Smooth muscle cell (in vitro differentiated cells): ENCODE measurements around the gene DESI1. TPM values are rescaled to one million over a fixed set of nuclear protein-coding genes. Genes with fewer than 3 reads are reported as not detected.

Source experiments
- DNase-seq: peaks from one replicate; lab custom pipeline; 2025; ENCODE audit not compliant: unreplicated experiment; lab: John Stamatoyannopoulos, UW
- H2AFZ ChIP-seq: fragments of 200-600 bp; sonication (generic); 2 replicates; pipeline ENCODE4 v1.6.0; 2016; ENCODE audit warnings: antibody characterized with exemption, low read depth, mild to moderate bottlenecking
- H3F3A ChIP-seq: fragments of 200-600 bp; sonication (generic); 2 replicates; pipeline ENCODE4 v1.6.0; 2017; ENCODE audit warnings: antibody characterized with exemption, low read depth
- H3K27ac ChIP-seq: fragments of 200-600 bp; sonication (generic); 2 replicates; pipeline ENCODE4 v1.5.1; 2016; ENCODE audit warnings: low read depth, mild to moderate bottlenecking
- H3K27me3 ChIP-seq: fragments of 200-600 bp; sonication (generic); 2 replicates; pipeline ENCODE4 v1.6.1; 2016; ENCODE audit warnings: low read depth, mild to moderate bottlenecking
- H3K36me3 ChIP-seq: fragments of 200-600 bp; sonication (generic); 2 replicates; pipeline ENCODE4 v1.5.1; 2016; ENCODE audit warnings: low read depth
- H3K4me1 ChIP-seq: fragments of 200-600 bp; sonication (generic); 2 replicates; pipeline ENCODE4 v1.5.1; 2016; ENCODE audit warnings: low read depth
- H3K4me2 ChIP-seq: fragments of 200-600 bp; sonication (generic); 2 replicates; pipeline ENCODE4 v1.6.0; 2016; ENCODE audit warnings: mild to moderate bottlenecking
- H3K4me3 ChIP-seq: fragments of 200-600 bp; sonication (generic); 2 replicates; pipeline ENCODE4 v1.5.1; 2016; ENCODE audit warnings: mild to moderate bottlenecking
- H3K79me2 ChIP-seq: fragments of 200-600 bp; sonication (generic); 2 replicates; pipeline ENCODE4 v1.6.0; 2016; ENCODE audit warnings: low read depth, mild to moderate bottlenecking
- H3K9ac ChIP-seq: fragments of 200-600 bp; sonication (generic); 2 replicates; pipeline ENCODE4 v1.6.0; 2016; ENCODE audit warnings: low read depth
- H3K9me3 ChIP-seq: fragments of 200-600 bp; sonication (generic); replicated peaks from 2 replicates; pipeline ENCODE4 v1.5.1; 2016; ENCODE audit warnings: low read depth
- H4K20me1 ChIP-seq: fragments of 200-600 bp; sonication (generic); 2 replicates; pipeline ENCODE4 v1.6.0; 2016; ENCODE audit warnings: low read depth
- CTCF ChIP-seq: fragments of 200-600 bp; sonication (generic); IDR thresholded peaks from 2 replicates; pipeline ENCODE4 v1.5.1; 2017; ENCODE audit warnings: borderline replicate concordance, mild to moderate bottlenecking, antibody characterized with exemption; ENCODE audit not compliant: insufficient read depth, poor library complexity, severe bottlenecking
- WGBS: methylation state at CpG from one replicate; pipeline ENCODE4 v1.1.7; 2016; ENCODE audit warnings: low lambda C conversion rate; 5-methylcytosine and 5-hydroxymethylcytosine counted together
- polyA plus RNA-seq: library from polyadenylated mRNA; unstranded; fragments of >200 nt; fragmentation: Nextera tagmentation; extraction: Ambion mirVana; gene quantifications from 2 replicates; pipeline ENCODE4 v1.2.1, GENCODE V29; 2016
- total RNA-seq: library from RNA; depleted of rRNA; stranded (reverse); fragments of >200 nt; gene quantifications from 2 replicates; pipeline ENCODE4 v1.2.3, GENCODE V29; 2014

The DESI1 gene
- total and polyA plus RNA-seq, 2 experiments from 2014 or later, result 14.3 to 16.9 TPM

GRCh38 chr22:41578114-41578513 lies 42.7 kb downstream of the DESI1 start:
- no peak overlapping the region for H3K4me3 ChIP-seq
- no peaks in the 10 kb centered on the region for H3K79me2 ChIP-seq
- no peak for DNase-seq
- TF ChIP-seq CTCF, result no peak
- no peaks in the 10 kb centered on the region for H3K36me3 ChIP-seq
- no peak overlapping the region for H3K9ac ChIP-seq
- no peak overlapping the region for H3K27ac ChIP-seq
- 100% methylated on average over 8 of the region's 8 CpGs for WGBS
- no peak overlapping the region for H3K4me2 ChIP-seq
- no peaks in the 10 kb centered on the region for H3K27me3 ChIP-seq
- H2AFZ ChIP-seq, result no peak overlapping the region
- H3K9me3 ChIP-seq, result no peaks in the 10 kb centered on the region
- no peaks in the 10 kb centered on the region for H4K20me1 ChIP-seq
- H3F3A ChIP-seq, result no peaks in the 10 kb centered on the region
- H3K4me1 ChIP-seq, result no peaks in the 10 kb centered on the region

GRCh38 chr22:41576877-41577276 lies 44.0 kb downstream of the DESI1 start:
- Histone ChIP-seq H3K4me1 (no peaks in the 10 kb centered on the region), H3K27me3 (no peaks in the 10 kb centered on the region), H3K9ac (no peak overlapping the region), H3K9me3 (no peaks in the 10 kb centered on the region), H2AFZ (no peak overlapping the region), H3F3A (no peaks in the 10 kb centered on the region), H3K79me2 (no peaks in the 10 kb centered on the region), H3K4me3 (no peak overlapping the region), H4K20me1 (no peaks in the 10 kb centered on the region), H3K36me3 (no peaks in the 10 kb centered on the region), H3K27ac (no peak overlapping the region), H3K4me2 (no peak overlapping the region)
- WGBS, result 71% methylated on average over 9 of the region's 9 CpGs
- DNase-seq, result no peak
- TF ChIP-seq CTCF, result peak; percentile 36

- Histone ChIP-seq H2AFZ (no peak overlapping the region), H4K20me1 (no peaks in the 10 kb centered on the region), H3K27ac (no peak overlapping the region), H3K9me3 (no peaks in the 10 kb centered on the region), H3K9ac (no peak overlapping the region), H3K4me1 (no peaks in the 10 kb centered on the region), H3K79me2 (no peaks in the 10 kb centered on the region), H3K4me2 (no peak overlapping the region), H3F3A (no peaks in the 10 kb centered on the region), H3K27me3 (no peaks in the 10 kb centered on the region), H3K4me3 (no peak overlapping the region), H3K36me3 (no peaks in the 10 kb centered on the region)
- no peak for DNase-seq
- TF ChIP-seq CTCF, result no peak
- WGBS, result 96% methylated on average over 15 of the region's 15 CpGs
Measured at GRCh38 chr22:41575533-41575932, 45.3 kb downstream of the DESI1 start.

- DNase-seq, result no peak
- H4K20me1 ChIP-seq, result no peaks in the 10 kb centered on the region
- H3K4me1 ChIP-seq, result no peaks in the 10 kb centered on the region
- no peak overlapping the region for H2AFZ ChIP-seq
- TF ChIP-seq CTCF, result no peak
- no peaks in the 10 kb centered on the region for H3K27me3 ChIP-seq
- H3K9ac ChIP-seq, result no peak overlapping the region
- no peaks in the 10 kb centered on the region for H3K79me2 ChIP-seq
- 89% methylated on average over 21 of the region's 26 CpGs for WGBS
- no peaks in the 10 kb centered on the region for H3K36me3 ChIP-seq
- no peak overlapping the region for H3K27ac ChIP-seq
- no peaks in the 10 kb centered on the region for H3K9me3 ChIP-seq
- H3K4me2 ChIP-seq, result no peak overlapping the region
- H3F3A ChIP-seq, result no peaks in the 10 kb centered on the region
- H3K4me3 ChIP-seq, result no peak overlapping the region
Measured at GRCh38 chr22:41574847-41575381, 45.9 kb downstream of the DESI1 start.
